Upper lobe of left lung (tissue), 6 donors: ENCODE data around the gene PTGFRN. TPM values are rescaled to one million over a fixed set of nuclear protein-coding genes. Genes with fewer than 3 reads are reported as not detected.
A peak's percentile ranks its signal among the peaks of the same experiment; 100 is the strongest.
"Not testable (repeated sequence)": the region's sequence is repeated elsewhere in the genome, so short reads cannot be mapped to it uniquely, and the experiment has no call there.

Source experiments
- ATAC-seq, 2 donors: fragments of 200-7000 bp; cut with Tn5 transposase; one replicate each; pipeline ENCODE4 v1.9.1; 2022; ENCODE audit warnings: mild to moderate bottlenecking in 2 of 2, moderate library complexity in 2 of 2; ENCODE audit not compliant: low FRiP score in 2 of 2
- DNase-seq, 2 donors: peaks; one replicate each; pipeline ENCODE4 v3.0.0-alpha.2; 2019 to 2020
- H3K27ac ChIP-seq, 4 donors: fragments of 200-600 bp; sonication (generic); one replicate each; pipeline ENCODE4 v1.5.1; 2016 to 2019
- H3K27me3 ChIP-seq, 4 donors: fragments of 200-600 bp; sonication (generic); one replicate each; pipeline ENCODE4 v1.5.1; 2017 to 2019
- H3K36me3 ChIP-seq, 4 donors: fragments of 200-600 bp; sonication (generic); one replicate each; pipeline ENCODE4 v1.5.1; 2016 to 2019
- H3K4me1 ChIP-seq, 4 donors: fragments of 200-600 bp; sonication (generic); one replicate each; pipeline ENCODE4 v1.5.1; 2018 to 2019
- H3K4me3 ChIP-seq, 4 donors: fragments of 200-600 bp; sonication (generic); one replicate each; pipeline ENCODE4 v1.5.1; 2017 to 2019; ENCODE audit warnings: mild to moderate bottlenecking in 2 of 4, moderate library complexity in 1 of 4
- H3K9me3 ChIP-seq, 4 donors: fragments of 200-600 bp; sonication (generic); one replicate each; pipeline ENCODE4 v1.5.1; 2018 to 2019
- CTCF ChIP-seq, 6 experiments: fragments of 450-650 bp in 4 of 6; fragments of 200-600 bp in 2 of 6; sonication (generic) in 2 of 6; IDR thresholded peaks; one replicate each; pipeline ENCODE4 v1.5.1; 2016 to 2019; ENCODE audit warnings: antibody characterized with exemption in 6 of 6
- EP300 ChIP-seq, 4 donors: sonication (generic); formaldehyde crosslinking; IDR thresholded peaks; one replicate each; pipeline ENCODE4 v1.5.1; 2017; ENCODE audit warnings: antibody characterized with exemption in 4 of 4, control low read depth in 2 of 4
- POLR2A ChIP-seq, 4 donors: fragments of 450-650 bp; IDR thresholded peaks; one replicate each; pipeline ENCODE4 v1.5.1; 2016 to 2017; ENCODE audit warnings: antibody characterized with exemption in 4 of 4, mild to moderate bottlenecking in 2 of 4
- POLR2AphosphoS5 ChIP-seq, 2 donors: sonication (generic); formaldehyde crosslinking; IDR thresholded peaks; one replicate each; pipeline ENCODE4 v1.5.1; 2017; ENCODE audit warnings: antibody characterized with exemption in 2 of 2
- WGBS, 2 donors: methylation state at CpG; one replicate each; pipeline ENCODE4 v1.1.5; 2017 to 2018; 5-methylcytosine and 5-hydroxymethylcytosine counted together
- total RNA-seq, 6 donors: library from RNA; depleted of rRNA in 4 of 6; stranded (reverse); fragments of >200 nt in 4 of 6; gene quantifications; one replicate each; pipeline versions ENCODE4 v1.1.0 to v1.2.1, GENCODE V29; 2016 to 2021
- donor health status: DM: no; HTN: no; CAD: no; lungs with moderate emphysema.
- donor health status: DM: no; HTN: yes; CAD: no; lungs with severe emphysema.

Gene PTGFRN
- total RNA-seq, 6 donors from 2014 or later, result 11.7 to 33.6 (median 20.1) TPM

GRCh38 chr1:116966791-116967190, 57.1 kb downstream of the PTGFRN start:
- WGBS, 2 donors, result 92 to 93% methylated on average over 10 to 11 of the region's 11 CpGs
- no peak overlapping the region for H3K4me3 ChIP-seq
- peaks cover 0 to 12% (median 5%) of the 10 kb centered on the region in 4 donors for H3K4me1 ChIP-seq
- DNase-seq (no peak), ATAC-seq (no peak)
- H3K27me3 ChIP-seq, result no peaks in the 10 kb centered on the region
- H3K27ac ChIP-seq, result no peak overlapping the region
- no peaks in the 10 kb centered on the region for H3K36me3 ChIP-seq
- H3K9me3 ChIP-seq, result no peaks in the 10 kb centered on the region
- TF ChIP-seq EP300 (IDR thresholded peaks at IDR 0.05), result no peak
- no peak for TF ChIP-seq POLR2AphosphoS5 (IDR thresholded peaks at IDR 0.05)
- no peak for TF ChIP-seq POLR2A (IDR thresholded peaks at IDR 0.05)
- TF ChIP-seq CTCF (IDR thresholded peaks at IDR 0.05), result no peak

- 64 to 94% methylated on average over 3 of the region's 3 CpGs for WGBS, 2 donors
- Histone ChIP-seq H3K27ac (no peak overlapping the region), H3K4me1 (no peaks in the 10 kb centered on the region), H3K27me3 (no peaks in the 10 kb centered on the region), H3K36me3 (no peaks in the 10 kb centered on the region), H3K9me3 (no peaks in the 10 kb centered on the region), H3K4me3 (no peak overlapping the region)
- DNase-seq (no peak), ATAC-seq (no peak)
- no peak for TF ChIP-seq CTCF (IDR thresholded peaks at IDR 0.05)
- no peak for TF ChIP-seq POLR2A (IDR thresholded peaks at IDR 0.05)
- no peak for TF ChIP-seq POLR2AphosphoS5 (IDR thresholded peaks at IDR 0.05)
- TF ChIP-seq EP300 (IDR thresholded peaks at IDR 0.05), result no peak
Observed at GRCh38 chr1:116968724-116969123, 59.0 kb downstream of the PTGFRN start.

GRCh38 chr1:116971258-116971860, 61.6 kb downstream of the PTGFRN start:
- H3K9me3 ChIP-seq, result no peaks in the 10 kb centered on the region
- H3K4me1 ChIP-seq, result no peaks in the 10 kb centered on the region
- no peak overlapping the region for H3K27ac ChIP-seq
- H3K4me3 ChIP-seq, result no peak overlapping the region
- ATAC-seq, result peak in 1 of 2 donors; percentile 54
- no peaks in the 10 kb centered on the region for H3K36me3 ChIP-seq
- TF ChIP-seq EP300 (IDR thresholded peaks at IDR 0.05) (no peak), POLR2AphosphoS5 (IDR thresholded peaks at IDR 0.05) (no peak), POLR2A (IDR thresholded peaks at IDR 0.05) (no peak), CTCF (IDR thresholded peaks at IDR 0.05) (no peak)
- H3K27me3 ChIP-seq, result no peaks in the 10 kb centered on the region
- 77 to 79% methylated on average over 4 of the region's 4 CpGs for WGBS, 2 donors
- DNase-seq, result no peak

GRCh38 chr1:116971965-116972673, 62.4 kb downstream of the PTGFRN start:
- ATAC-seq (peak in 1 of 2 donors; percentile 62), DNase-seq (no peak)
- TF ChIP-seq POLR2A (IDR thresholded peaks at IDR 0.05) (no peak), CTCF (IDR thresholded peaks at IDR 0.05) (no peak), POLR2AphosphoS5 (IDR thresholded peaks at IDR 0.05) (no peak), EP300 (IDR thresholded peaks at IDR 0.05) (no peak)
- Histone ChIP-seq H3K36me3 (no peaks in the 10 kb centered on the region), H3K9me3 (no peaks in the 10 kb centered on the region), H3K4me1 (no peaks in the 10 kb centered on the region), H3K4me3 (no peak overlapping the region), H3K27ac (no peak overlapping the region), H3K27me3 (no peaks in the 10 kb centered on the region)
- WGBS, 2 donors, result 84 to 90% methylated on average over 6 of the region's 6 CpGs

- Histone ChIP-seq H3K36me3 (no peaks in the 10 kb centered on the region), H3K4me3 (no peak overlapping the region), H3K4me1 (no peaks in the 10 kb centered on the region), H3K27ac (no peak overlapping the region), H3K9me3 (no peaks in the 10 kb centered on the region), H3K27me3 (no peaks in the 10 kb centered on the region)
- TF ChIP-seq POLR2A (IDR thresholded peaks at IDR 0.05) (no peak), CTCF (IDR thresholded peaks at IDR 0.05) (no peak), EP300 (IDR thresholded peaks at IDR 0.05) (no peak), POLR2AphosphoS5 (IDR thresholded peaks at IDR 0.05) (no peak)
- WGBS, 2 donors, result 56 to 66% methylated on average over 2 of the region's 2 CpGs
- no peak for ATAC-seq
- DNase-seq, result no peak
Observed at GRCh38 chr1:116972674-116973030, 62.9 kb downstream of the PTGFRN start.

- not testable (repeated sequence) for H3K27ac ChIP-seq, DNase-seq, H3K27me3 ChIP-seq, H3K36me3 ChIP-seq, H3K9me3 ChIP-seq, ATAC-seq, H3K4me3 ChIP-seq, H3K4me1 ChIP-seq
- 72 to 100% methylated on average over 1 of the region's 1 CpG for WGBS, 2 donors
Observed at GRCh38 chr1:116980309-116980708, 70.6 kb downstream of the PTGFRN start.
